Heart left ventricle (tissue), 13 donors: Measurements from ENCODE around the gene PLCG2.

Experiments used
- CTCF ChIP-seq, 12 donors: fragments of 200-600 bp; sonication (generic) in 4 of 12; IDR thresholded peaks; one replicate each; pipeline versions ENCODE4 v1.5.0 to v1.8.0; 2018 to 2022; ENCODE audit warnings: antibody characterized with exemption in 12 of 12, mild to moderate bottlenecking in 5 of 12
- POLR2A ChIP-seq, 2 donors: fragments of 450-650 bp; IDR thresholded peaks; one replicate each; pipeline ENCODE4 v1.6.1; 2017; ENCODE audit warnings: antibody characterized with exemption in 2 of 2, mild to moderate bottlenecking in 2 of 2, moderate library complexity in 2 of 2
- donor health status: ischemic (EF 13 %, LVEDD 7.1; RV severe dilation, severe dysfunction).
- donor health status: DM: no; HTN: yes; CAD: no.
- donor health status: DM: no; HTN: no; CAD: no.
- donor health status: ischemic (EF 25% LVEDD 6.9; RV normal size, moderate dysfunction).
- donor health status: ischemic (EF 25% LVEDD 5.7; RV mildly dilated, moderate dysfunction).
- donor health status: ischemic (EF 35%, LVEDD 5.7; RV mildly dilated, moderate dysfunction).
- donor health status: nonischemic (EF 11% LVEDD 7.7; RV severe dilation, severe dysfunction).
- donor health status: DM: yes; HTN: yes; CAD: no.
- donor health status: PGD.
- donor health status: ischemic (EF 29% LVEDD 5.4; RV normal size, mild dysfunction).
- donor health status: nonischemic (EF 23%, LVEDD 6.1; RV moderate dilation, normal function).

GRCh38 chr16:81885976-81886586 lies 107.0 kb downstream of the PLCG2 start:
- TF ChIP-seq CTCF (IDR thresholded peaks at IDR 0.05) (peak; percentile 32 to 68 (median 52)), POLR2A (IDR thresholded peaks at IDR 0.05) (no peak)
